Measurements from ENCODE around the gene PPP3CA.
A peak's percentile ranks its signal among the peaks of the same experiment; 100 is the strongest.

Gene PPP3CA

GRCh38 chr4:101337688-101338087 lies 9.6 kb downstream of the PPP3CA start:
- intact Hi-C loops (cut with DNase I), result no loop called here

GRCh38 chr4:101334963-101335572 lies 12.3 kb downstream of the PPP3CA start:
- intact Hi-C loops (cut with DNase I), result no loop called here
- DNase-seq, result no peak

More at GRCh38 chr4:101337688-101338087, 9.6 kb downstream of the PPP3CA start:
- no peak for DNase-seq

GRCh38 chr4:101332424-101332823 lies 14.9 kb downstream of the PPP3CA start:
- no peak for DNase-seq
- intact Hi-C loops (cut with DNase I), result no loop called here

- intact Hi-C loops (cut with DNase I), result no loop called here
- DNase-seq, result no peak
Measured at GRCh38 chr4:101331017-101331416, 16.3 kb downstream of the PPP3CA start.

- intact Hi-C loops (cut with DNase I), result no loop called here
- no peak for DNase-seq
Measured at GRCh38 chr4:101329592-101329991, 17.7 kb downstream of the PPP3CA start.

- DNase-seq, result no peak
- intact Hi-C loops (cut with DNase I), result no loop called here
Measured at GRCh38 chr4:101328063-101328602, 19.2 kb downstream of the PPP3CA start.

- intact Hi-C loops (cut with DNase I), result no loop called here
- DNase-seq, result no peak
Measured at GRCh38 chr4:101326576-101326975, 20.8 kb downstream of the PPP3CA start.

- intact Hi-C loops (cut with DNase I), result no loop called here
- DNase-seq, result no peak
Measured at GRCh38 chr4:101322743-101323142, 24.6 kb downstream of the PPP3CA start.

- no peak for DNase-seq
- intact Hi-C loops (cut with DNase I), result no loop called here
Measured at GRCh38 chr4:101321481-101322042, 25.8 kb downstream of the PPP3CA start.

- no peak for DNase-seq
- intact Hi-C loops (cut with DNase I), result no loop called here
Measured at GRCh38 chr4:101315786-101316185, 31.5 kb downstream of the PPP3CA start.

- intact Hi-C loops (cut with DNase I), result no loop called here
- no peak for DNase-seq
Measured at GRCh38 chr4:101315041-101315440, 32.3 kb downstream of the PPP3CA start.

- intact Hi-C loops (cut with DNase I), result no loop called here
- no peak for DNase-seq
Measured at GRCh38 chr4:101309925-101310324, 37.4 kb downstream of the PPP3CA start.

- intact Hi-C loops (cut with DNase I), result no loop called here
- DNase-seq, result no peak
Measured at GRCh38 chr4:101307899-101308298, 39.4 kb downstream of the PPP3CA start.

GRCh38 chr4:101306764-101307615 lies 40.3 kb downstream of the PPP3CA start:
- no peak for DNase-seq
- intact Hi-C loops (cut with DNase I), result no loop called here

GRCh38 chr4:101306225-101306624 lies 41.1 kb downstream of the PPP3CA start:
- intact Hi-C loops (cut with DNase I), result no loop called here
- no peak for DNase-seq

GRCh38 chr4:101304916-101305315 lies 42.4 kb downstream of the PPP3CA start:
- intact Hi-C loops (cut with DNase I), result no loop called here
- peak in 5 of 42 donors; percentile 26 to 63 (median 30) for DNase-seq

GRCh38 chr4:101299899-101300540 lies 47.3 kb downstream of the PPP3CA start:
- intact Hi-C loops (cut with DNase I), result no loop called here
- DNase-seq, result no peak

- intact Hi-C loops (cut with DNase I), result no loop called here
- no peak for DNase-seq
Measured at GRCh38 chr4:101299021-101299420, 48.3 kb downstream of the PPP3CA start.

- no peak for DNase-seq
- intact Hi-C loops (cut with DNase I), result no loop called here
Measured at GRCh38 chr4:101295691-101296090, 51.6 kb downstream of the PPP3CA start.

GRCh38 chr4:101294597-101294996 lies 52.7 kb downstream of the PPP3CA start:
- intact Hi-C loops (cut with DNase I), result no loop called here
- no peak for DNase-seq

Data from head of caudate nucleus (tissue), 42 donors.